ENCODE results near the gene LPIN2.

Gene LPIN2

GRCh38 chr18:2966560-2966959 is 46.4 kb downstream of the LPIN2 start:
- no peak for DNase-seq
- no peak for TF ChIP-seq CTCF (IDR thresholded peaks at IDR 0.05)
- H3K4me1 Mint-ChIP-seq, result peaks cover 68% of the 10 kb centered on the region
- no peak overlapping the region for H3K4me3 Mint-ChIP-seq
- peaks cover 38% of the 10 kb centered on the region for H3K36me3 Mint-ChIP-seq (ENCODE audit: low read depth)
- H3K27me3 Mint-ChIP-seq (ENCODE audit: low read depth, poor library complexity), result peaks cover 3% of the 10 kb centered on the region
- no peaks in the 10 kb centered on the region for H3K9me3 Mint-ChIP-seq
- H3K27ac Mint-ChIP-seq, result no peak overlapping the region

- TF ChIP-seq CTCF (IDR thresholded peaks at IDR 0.05), result no peak
- H3K27ac Mint-ChIP-seq, result no peak overlapping the region
- no peak overlapping the region for H3K4me3 Mint-ChIP-seq
- no peak for DNase-seq
- no peaks in the 10 kb centered on the region for H3K9me3 Mint-ChIP-seq
- H3K27me3 Mint-ChIP-seq (ENCODE audit: low read depth, poor library complexity), result peaks cover 3% of the 10 kb centered on the region
- H3K36me3 Mint-ChIP-seq (ENCODE audit: low read depth), result peaks cover 34% of the 10 kb centered on the region
- peaks cover 68% of the 10 kb centered on the region for H3K4me1 Mint-ChIP-seq
Measured at GRCh38 chr18:2965797-2966196, 47.1 kb downstream of the LPIN2 start.

GRCh38 chr18:2964361-2965010 is 48.5 kb downstream of the LPIN2 start:
- no peak for TF ChIP-seq CTCF (IDR thresholded peaks at IDR 0.05)
- no peak for DNase-seq
- Mint-ChIP-seq H3K27ac (peak overlapping the region; percentile 63), H3K4me3 (no peak overlapping the region), H3K4me1 (peaks cover 61% of the 10 kb centered on the region), H3K27me3 (ENCODE audit: low read depth, poor library complexity) (peaks cover 3% of the 10 kb centered on the region), H3K9me3 (no peaks in the 10 kb centered on the region), H3K36me3 (ENCODE audit: low read depth) (peaks cover 44% of the 10 kb centered on the region)
